IMR-90 (cell line): ENCODE data around the gene ETFA.

Source experiments
- BHLHE40 ChIP-seq: fragments of 150-350 bp; IDR thresholded peaks from 2 replicates; pipeline ENCODE4 v1.6.1; 2016; ENCODE audit warnings: mild to moderate bottlenecking, low read depth, low read length
- CEBPB ChIP-seq: IDR thresholded peaks from 2 replicates; pipeline ENCODE4 v1.6.1; 2012; ENCODE audit warnings: low read depth, low read length, improper control_type of control experiment
- CHD1 ChIP-seq: IDR thresholded peaks from 2 replicates; pipeline ENCODE4 v1.6.1; 2012; ENCODE audit warnings: low read depth, low read length, improper control_type of control experiment
- CTCF ChIP-seq: conservative IDR thresholded peaks from 2 replicates; pipeline ENCODE4 v1.5.1; 2012; ENCODE audit warnings: mild to moderate bottlenecking, low read depth, low read length, improper control_type of control experiment
- ELK1 ChIP-seq: fragments of 150-350 bp; IDR thresholded peaks from 2 replicates; pipeline ENCODE4 v1.6.1; 2016; ENCODE audit warnings: low read depth, mild to moderate bottlenecking, low read length, moderate library complexity, borderline replicate concordance
- FOS ChIP-seq: fragments of 150-350 bp; IDR thresholded peaks from 2 replicates; pipeline ENCODE4 v1.6.1; 2016; ENCODE audit warnings: low read depth, low read length
- MAZ ChIP-seq: IDR thresholded peaks from 2 replicates; pipeline ENCODE4 v1.6.1; 2012; ENCODE audit warnings: low read depth, mild to moderate bottlenecking, low read length, improper control_type of control experiment, moderate library complexity, borderline replicate concordance
- NFE2L2 ChIP-seq: fragments of 150-350 bp; IDR thresholded peaks from 2 replicates; pipeline ENCODE4 v1.6.1; 2016; ENCODE audit warnings: low read depth, mild to moderate bottlenecking, low read length
- POLR2A ChIP-seq: IDR thresholded peaks from 2 replicates; pipeline ENCODE4 v1.6.1; 2012; ENCODE audit warnings: mild to moderate bottlenecking, low read depth, low read length
- RAD21 ChIP-seq: IDR thresholded peaks from 2 replicates; pipeline ENCODE4 v1.6.1; 2012; ENCODE audit warnings: low read length, improper control_type of control experiment
- RCOR1 ChIP-seq: IDR thresholded peaks from 2 replicates; pipeline ENCODE4 v1.6.1; 2012; ENCODE audit warnings: mild to moderate bottlenecking, low read length, improper control_type of control experiment; ENCODE audit not compliant: insufficient replicate concordance
- RFX5 ChIP-seq: IDR thresholded peaks from 2 replicates; pipeline ENCODE4 v1.8.0; 2012; ENCODE audit warnings: low read depth, mild to moderate bottlenecking, low read length, moderate library complexity
- SMC3 ChIP-seq: fragments of 150-350 bp; IDR thresholded peaks from 2 replicates; pipeline ENCODE4 v1.6.1; 2016; ENCODE audit warnings: low read depth, mild to moderate bottlenecking, antibody characterized with exemption, low read length, moderate library complexity
- USF2 ChIP-seq: fragments of 150-350 bp; IDR thresholded peaks from 2 replicates; pipeline ENCODE4 v1.6.1; 2017; ENCODE audit warnings: mild to moderate bottlenecking, antibody characterized with exemption, low read length, low read depth

GRCh38 chr15:76176487-76177085 lies 134.7 kb downstream of the ETFA start:
- TF ChIP-seq NFE2L2 (no peak), FOS (no peak), RCOR1 (no peak), CEBPB (no peak), CHD1 (no peak), POLR2A (no peak), CTCF (no peak), BHLHE40 (no peak), MAZ (no peak), RFX5 (no peak), ELK1 (no peak), RAD21 (no peak), SMC3 (no peak), USF2 (no peak)
